Measurements from ENCODE around the gene HIPK3. TPM values are rescaled to one million over a fixed set of nuclear protein-coding genes. Genes with fewer than 3 reads are reported as not detected.

The HIPK3 gene
- total RNA-seq, 2 donors from 2014 or later: 125 to 311 TPM

- Histone ChIP-seq H3K9me3 (no peaks in the 10 kb centered on the region), H3K4me1 (ENCODE audit: control insufficient read depth in 1 of 2, low read depth in 2 of 2) (peaks cover 0 to 12% of the 10 kb centered on the region in 2 donors), H3K36me3 (no peaks in the 10 kb centered on the region), H3K27me3 (replicated peaks; ENCODE audit: insufficient read depth) (no peaks in the 10 kb centered on the region), H3K4me3 (peak overlapping the region; percentile 3), H3K27ac (peak overlapping the region; percentile 52 to 57)
- TF ChIP-seq, protein P1, sequence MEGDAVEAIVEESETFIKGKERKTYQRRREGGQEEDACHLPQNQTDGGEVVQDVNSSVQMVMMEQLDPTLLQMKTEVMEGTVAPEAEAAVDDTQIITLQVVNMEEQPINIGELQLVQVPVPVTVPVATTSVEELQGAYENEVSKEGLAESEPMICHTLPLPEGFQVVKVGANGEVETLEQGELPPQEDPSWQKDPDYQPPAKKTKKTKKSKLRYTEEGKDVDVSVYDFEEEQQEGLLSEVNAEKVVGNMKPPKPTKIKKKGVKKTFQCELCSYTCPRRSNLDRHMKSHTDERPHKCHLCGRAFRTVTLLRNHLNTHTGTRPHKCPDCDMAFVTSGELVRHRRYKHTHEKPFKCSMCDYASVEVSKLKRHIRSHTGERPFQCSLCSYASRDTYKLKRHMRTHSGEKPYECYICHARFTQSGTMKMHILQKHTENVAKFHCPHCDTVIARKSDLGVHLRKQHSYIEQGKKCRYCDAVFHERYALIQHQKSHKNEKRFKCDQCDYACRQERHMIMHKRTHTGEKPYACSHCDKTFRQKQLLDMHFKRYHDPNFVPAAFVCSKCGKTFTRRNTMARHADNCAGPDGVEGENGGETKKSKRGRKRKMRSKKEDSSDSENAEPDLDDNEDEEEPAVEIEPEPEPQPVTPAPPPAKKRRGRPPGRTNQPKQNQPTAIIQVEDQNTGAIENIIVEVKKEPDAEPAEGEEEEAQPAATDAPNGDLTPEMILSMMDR (IDR thresholded peaks at IDR 0.05): no peak
- DNase-seq (ENCODE audit: low spot score): no peak
- peak; percentile 97 for ATAC-seq (ENCODE audit: insufficient number of reproducible peaks, low FRiP score, low read depth)
Observed at GRCh38 chr11:33248416-33248971, 8.7 kb upstream of the HIPK3 start.

DNA sequence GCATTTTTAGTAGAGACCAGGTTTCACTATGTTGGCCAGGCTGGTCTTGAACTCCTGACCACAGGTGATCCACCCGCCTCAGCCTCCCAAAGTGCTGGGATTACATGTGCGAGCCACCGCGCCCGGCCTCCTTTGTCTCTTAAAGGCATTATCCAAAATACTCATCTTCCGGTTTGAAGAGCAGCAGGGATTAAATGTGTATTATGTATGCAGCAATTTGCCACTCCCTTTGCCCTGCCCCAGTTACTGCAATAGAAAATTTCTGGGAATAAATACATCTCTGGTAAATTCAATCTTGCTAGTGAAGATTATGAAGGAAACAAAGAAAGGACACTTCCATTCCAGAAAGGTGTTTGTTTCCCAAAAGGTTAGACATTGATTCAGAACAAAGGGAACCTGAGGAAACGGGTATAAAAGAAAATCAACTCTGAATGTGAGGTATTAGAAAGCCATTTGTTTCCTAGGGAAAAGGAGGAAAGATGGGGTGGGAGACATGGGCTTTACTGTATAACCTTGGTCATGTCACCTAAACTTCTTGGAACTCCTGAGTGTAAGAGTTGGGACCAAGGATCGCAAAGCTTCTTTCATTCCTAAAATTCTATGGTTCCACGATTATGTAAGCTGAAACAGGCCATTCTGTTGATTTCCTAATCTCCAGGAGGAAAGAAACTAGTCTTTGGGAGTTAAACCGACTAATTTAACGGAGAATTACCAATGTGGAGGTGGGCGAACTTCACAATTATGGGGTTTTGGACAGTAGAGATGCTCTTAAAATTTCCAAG is 959 bp upstream of the HIPK3 start:
- H3K4me1 ChIP-seq (ENCODE audit: control insufficient read depth in 1 of 2, low read depth in 2 of 2): peaks cover 15 to 21% of the 10 kb centered on the region in 2 donors
- TF ChIP-seq, protein P1 (IDR thresholded peaks at IDR 0.05): no peak
- peak overlapping the region; percentile 100 for H3K27ac ChIP-seq
- no peaks in the 10 kb centered on the region for H3K9me3 ChIP-seq
- ATAC-seq (ENCODE audit: insufficient number of reproducible peaks, low FRiP score, low read depth) (no peak), DNase-seq (ENCODE audit: low spot score) (no peak)
- H3K36me3 ChIP-seq: no peaks in the 10 kb centered on the region
- H3K27me3 ChIP-seq (replicated peaks; ENCODE audit: insufficient read depth): no peaks in the 10 kb centered on the region
- peak overlapping the region; percentile 98 for H3K4me3 ChIP-seq

- Histone ChIP-seq H3K4me3 (peak overlapping the region; percentile 98), H3K27me3 (replicated peaks; ENCODE audit: insufficient read depth) (no peaks in the 10 kb centered on the region), H3K4me1 (ENCODE audit: control insufficient read depth in 1 of 2, low read depth in 2 of 2) (peaks cover 18 to 27% of the 10 kb centered on the region in 2 donors), H3K36me3 (no peaks in the 10 kb centered on the region), H3K9me3 (no peaks in the 10 kb centered on the region), H3K27ac (peak overlapping the region; percentile 100)
- TF ChIP-seq, protein P1 (IDR thresholded peaks at IDR 0.05): no peak
- DNase-seq (ENCODE audit: low spot score) (no peak), ATAC-seq (ENCODE audit: insufficient number of reproducible peaks, low FRiP score, low read depth) (no peak)
Observed at GRCh38 chr11:33256813-33257159, 395 bp upstream of the HIPK3 start.

GRCh38 chr11:33257897-33258630 is 883 bp downstream of the HIPK3 start:
- peaks cover 31 to 39% of the 10 kb centered on the region in 2 donors for H3K4me1 ChIP-seq (ENCODE audit: control insufficient read depth in 1 of 2, low read depth in 2 of 2)
- H3K36me3 ChIP-seq: no peaks in the 10 kb centered on the region
- no peaks in the 10 kb centered on the region for H3K9me3 ChIP-seq
- peak overlapping the region; percentile 100 for H3K27ac ChIP-seq
- TF ChIP-seq, protein P1 (IDR thresholded peaks at IDR 0.05): peak; percentile 47
- H3K27me3 ChIP-seq (replicated peaks; ENCODE audit: insufficient read depth): no peaks in the 10 kb centered on the region
- DNase-seq (ENCODE audit: low spot score) (peak; percentile 40), ATAC-seq (ENCODE audit: insufficient number of reproducible peaks, low FRiP score, low read depth) (peak; percentile 73)
- peak overlapping the region; percentile 98 for H3K4me3 ChIP-seq

GRCh38 chr11:33258631-33259205 is 1.5 kb downstream of the HIPK3 start:
- Histone ChIP-seq H3K36me3 (no peaks in the 10 kb centered on the region), H3K9me3 (no peaks in the 10 kb centered on the region), H3K4me1 (ENCODE audit: control insufficient read depth in 1 of 2, low read depth in 2 of 2) (peaks cover 38 to 45% of the 10 kb centered on the region in 2 donors), H3K27ac (peak overlapping the region; percentile 100), H3K27me3 (replicated peaks; ENCODE audit: insufficient read depth) (no peaks in the 10 kb centered on the region), H3K4me3 (peak overlapping the region; percentile 98)
- DNase-seq (ENCODE audit: low spot score) (no peak), ATAC-seq (ENCODE audit: insufficient number of reproducible peaks, low FRiP score, low read depth) (peak; percentile 7)
- TF ChIP-seq, protein P1 (IDR thresholded peaks at IDR 0.05): no peak

Data from thoracic aorta (tissue), 2 donors.